ENCODE measurements around the gene CCR5AS.
"Not testable (repeated sequence)": the region's sequence is repeated elsewhere in the genome, so short reads cannot be mapped to it uniquely, and the experiment has no call there.

The CCR5AS gene

GRCh38 chr3:46393011-46393410 is 13.9 kb downstream of the CCR5AS start:
- Histone ChIP-seq H3K27me3 (replicated peaks; ENCODE audit: insufficient read depth) (peaks cover 31% of the 10 kb centered on the region), H3K4me1 (ENCODE audit: insufficient read depth) (no peaks in the 10 kb centered on the region), H3F3A (ENCODE audit: insufficient read depth) (no peaks in the 10 kb centered on the region), H4K20me1 (ENCODE audit: insufficient read depth) (no peaks in the 10 kb centered on the region), H3K36me3 (ENCODE audit: low read depth) (no peaks in the 10 kb centered on the region), H3K9me2 (ENCODE audit: insufficient read depth) (no peaks in the 10 kb centered on the region), H3K4me2 (ENCODE audit: unreplicated experiment) (no peak overlapping the region), H2AFZ (no peak overlapping the region), H3K79me2 (ENCODE audit: insufficient read depth) (no peaks in the 10 kb centered on the region), H3K27ac (no peak overlapping the region), H3K4me3 (no peak overlapping the region), H3K9me3 (ENCODE audit: low read depth) (no peaks in the 10 kb centered on the region), H3K9ac (no peak overlapping the region)
- WGBS, 2 experiments (ENCODE audit: low coverage in 1 of 2, low lambda C conversion rate in 2 of 2, missing lambda C conversion rate in 2 of 2) = 51 to 63% methylated on average over 2 of the region's 2 CpGs
- no peak for DNase-seq
- in situ Hi-C loops (cut with MboI) = no loop called here
- TF ChIP-seq EZH2 (IDR thresholded peaks at IDR 0.05; ENCODE audit: insufficient read depth, poor library complexity, severe bottlenecking) (no peak), EZH2phosphoT487 (IDR thresholded peaks at IDR 0.05; ENCODE audit: insufficient read depth, low read depth) (no peak)

- H2AFZ ChIP-seq; H3K27ac ChIP-seq; H3K9me2 ChIP-seq (ENCODE audit: insufficient read depth); DNase-seq; H3K4me3 ChIP-seq; H3K9ac ChIP-seq; H3K36me3 ChIP-seq (ENCODE audit: low read depth); H3K4me2 ChIP-seq (ENCODE audit: unreplicated experiment); H3K79me2 ChIP-seq (ENCODE audit: insufficient read depth); H3K9me3 ChIP-seq (ENCODE audit: low read depth); H3K4me1 ChIP-seq (ENCODE audit: insufficient read depth); H4K20me1 ChIP-seq (ENCODE audit: insufficient read depth); H3F3A ChIP-seq (ENCODE audit: insufficient read depth); in situ Hi-C loops (cut with MboI): not testable (repeated sequence)
- WGBS, 2 experiments (ENCODE audit: low coverage in 1 of 2, low lambda C conversion rate in 2 of 2, missing lambda C conversion rate in 2 of 2) = 82 to 85% methylated on average over 5 of the region's 5 CpGs
- H3K27me3 ChIP-seq (replicated peaks; ENCODE audit: insufficient read depth) = peaks cover 28% of the 10 kb centered on the region
Measured at GRCh38 chr3:46391526-46391925, 15.3 kb downstream of the CCR5AS start.

- no peaks in the 10 kb centered on the region for H4K20me1 ChIP-seq (ENCODE audit: insufficient read depth)
- WGBS, 2 experiments (ENCODE audit: low coverage in 1 of 2, low lambda C conversion rate in 2 of 2, missing lambda C conversion rate in 2 of 2) = 60 to 63% methylated on average over 6 of the region's 6 CpGs
- no peaks in the 10 kb centered on the region for H3K36me3 ChIP-seq (ENCODE audit: low read depth)
- 0 out of 2 replicates have a peak, but pooled peaks cover 4% of the 10 kb centered on the region for H3K4me1 ChIP-seq (ENCODE audit: insufficient read depth)
- H3K9me3 ChIP-seq (ENCODE audit: low read depth) = no peaks in the 10 kb centered on the region
- no peaks in the 10 kb centered on the region for H3K79me2 ChIP-seq (ENCODE audit: insufficient read depth)
- no peak overlapping the region for H3K4me3 ChIP-seq
- in situ Hi-C loops (cut with MboI) = no loop called here
- H3K9me2 ChIP-seq (ENCODE audit: insufficient read depth) = no peaks in the 10 kb centered on the region
- peaks cover 30% of the 10 kb centered on the region for H3K27me3 ChIP-seq (replicated peaks; ENCODE audit: insufficient read depth)
- H3K9ac ChIP-seq = no peak overlapping the region
- TF ChIP-seq EZH2phosphoT487 (IDR thresholded peaks at IDR 0.05; ENCODE audit: insufficient read depth, low read depth) (no peak), EZH2 (IDR thresholded peaks at IDR 0.05; ENCODE audit: insufficient read depth, poor library complexity, severe bottlenecking) (no peak)
- H3K4me2 ChIP-seq (ENCODE audit: unreplicated experiment) = no peak overlapping the region
- H2AFZ ChIP-seq = no peak overlapping the region
- H3F3A ChIP-seq (ENCODE audit: insufficient read depth) = no peaks in the 10 kb centered on the region
- DNase-seq = no peak
- H3K27ac ChIP-seq = no peak overlapping the region
Measured at GRCh38 chr3:46389306-46389705, 17.6 kb downstream of the CCR5AS start.

DNA sequence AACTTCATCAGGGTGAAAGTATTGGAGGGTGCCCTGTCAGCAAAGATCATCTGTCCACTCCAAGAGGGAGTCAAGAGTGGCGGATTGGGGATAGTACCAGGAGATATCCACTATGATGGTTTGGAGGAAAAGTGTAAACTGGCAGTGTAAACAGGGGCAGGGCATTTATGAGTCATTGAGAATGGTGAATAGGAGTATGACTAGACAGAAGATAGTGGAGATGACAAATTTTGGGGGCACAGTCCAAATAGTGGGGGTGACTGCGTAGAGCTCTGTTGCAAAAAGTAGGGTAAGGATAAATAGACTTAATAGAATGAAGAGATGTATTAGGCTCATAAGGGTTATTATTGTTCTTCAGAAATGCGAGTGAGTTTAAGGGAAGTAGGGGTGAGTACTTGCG is 18.0 kb downstream of the CCR5AS start:
- H3F3A ChIP-seq (ENCODE audit: insufficient read depth); H3K4me1 ChIP-seq (ENCODE audit: insufficient read depth); H2AFZ ChIP-seq; H3K27ac ChIP-seq; H3K9me2 ChIP-seq (ENCODE audit: insufficient read depth); H3K4me2 ChIP-seq (ENCODE audit: unreplicated experiment); H3K4me3 ChIP-seq; H3K79me2 ChIP-seq (ENCODE audit: insufficient read depth); in situ Hi-C loops (cut with MboI); H3K9ac ChIP-seq; H4K20me1 ChIP-seq (ENCODE audit: insufficient read depth); DNase-seq; H3K36me3 ChIP-seq (ENCODE audit: low read depth); H3K9me3 ChIP-seq (ENCODE audit: low read depth): not testable (repeated sequence)
- WGBS, 2 experiments (ENCODE audit: low coverage in 1 of 2, low lambda C conversion rate in 2 of 2, missing lambda C conversion rate in 2 of 2) = 85 to 91% methylated on average over 4 of the region's 4 CpGs
- H3K27me3 ChIP-seq (replicated peaks; ENCODE audit: insufficient read depth) = peaks cover 33% of the 10 kb centered on the region

DNA sequence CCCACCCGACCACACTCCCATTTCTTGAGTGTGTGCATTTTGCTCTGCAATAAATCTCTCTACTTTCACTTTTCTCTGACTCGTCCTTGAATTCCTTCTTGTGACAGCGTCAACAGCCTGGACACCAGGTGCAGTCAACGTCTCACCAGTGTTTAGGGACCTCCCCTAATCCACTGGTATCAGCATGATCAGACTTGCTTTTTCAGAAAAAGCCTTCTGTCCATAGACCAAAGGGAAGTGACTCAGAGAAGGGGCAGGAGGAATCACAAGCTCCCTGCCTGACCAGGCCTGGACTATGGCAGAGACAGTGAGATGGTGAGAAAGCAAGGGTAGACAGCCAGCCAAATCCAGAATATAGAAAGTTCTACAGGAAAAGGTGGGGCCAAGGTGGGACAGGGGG is 20.7 kb downstream of the CCR5AS start:
- Histone ChIP-seq H3K9me2 (ENCODE audit: insufficient read depth) (no peaks in the 10 kb centered on the region), H3K9me3 (ENCODE audit: low read depth) (no peaks in the 10 kb centered on the region), H3K27me3 (replicated peaks; ENCODE audit: insufficient read depth) (peaks cover 41% of the 10 kb centered on the region), H3K9ac (no peak overlapping the region), H3K4me3 (no peak overlapping the region), H2AFZ (no peak overlapping the region), H3K4me1 (ENCODE audit: insufficient read depth) (0 out of 2 replicates have a peak, but pooled peaks cover 4% of the 10 kb centered on the region), H4K20me1 (ENCODE audit: insufficient read depth) (no peaks in the 10 kb centered on the region), H3K4me2 (ENCODE audit: unreplicated experiment) (no peak overlapping the region), H3K27ac (no peak overlapping the region), H3K79me2 (ENCODE audit: insufficient read depth) (no peaks in the 10 kb centered on the region), H3F3A (ENCODE audit: insufficient read depth) (no peaks in the 10 kb centered on the region), H3K36me3 (ENCODE audit: low read depth) (no peaks in the 10 kb centered on the region)
- WGBS, 2 experiments (ENCODE audit: low coverage in 1 of 2, low lambda C conversion rate in 2 of 2, missing lambda C conversion rate in 2 of 2) = 44 to 51% methylated on average over 4 of the region's 4 CpGs
- in situ Hi-C loops (cut with MboI) = no loop called here
- peak; percentile 65 for DNase-seq
- TF ChIP-seq EZH2phosphoT487 (IDR thresholded peaks at IDR 0.05; ENCODE audit: insufficient read depth, low read depth) = no peak
- no peak for TF ChIP-seq EZH2 (IDR thresholded peaks at IDR 0.05; ENCODE audit: insufficient read depth, poor library complexity, severe bottlenecking)

Data from GM23248 (cell line).